K562 (cell line): Measurements from ENCODE around the gene CHAMP1. TPM values are rescaled to one million over a fixed set of nuclear protein-coding genes. Genes with fewer than 3 reads are reported as not detected.

Experiments used
- FOS ChIP-seq: IDR thresholded peaks from 3 replicates; pipeline ENCODE4 v1.6.1; 2011; ENCODE audit not compliant: insufficient read length; ENCODE audit errors: extremely low read depth
- GABPA ChIP-seq: fragments of 200-800 bp; sonication (Bioruptor generic); conservative IDR thresholded peaks from 2 replicates; pipeline ENCODE4 v1.6.1; 2016; ENCODE audit warnings: low read depth, missing genetic modification characterization, missing compliant biosample characterization
- HNRNPK ChIP-seq: fragments of 200-400 bp; formaldehyde crosslinking; IDR thresholded peaks from one replicate; pipeline ENCODE4 v1.6.1; 2018; ENCODE audit warnings: mild to moderate bottlenecking, low read depth, low read length; ENCODE audit not compliant: poor library complexity, severe bottlenecking
- JUND ChIP-seq, 2 experiments: IDR thresholded peaks; 2 replicates in 1 of 2; 3 replicates in 1 of 2; pipeline ENCODE4 v1.6.1; 2011; ENCODE audit warnings: borderline replicate concordance in 2 of 2, low read depth in 2 of 2, low read length in 2 of 2, improper control_type of control experiment in 1 of 2, missing biosample characterization in 1 of 2, missing genetic modification characterization in 1 of 2, missing genetic modification reagents in 1 of 2
- MEF2A ChIP-seq: IDR thresholded peaks from 2 replicates; pipeline ENCODE4 v1.6.1; 2011; ENCODE audit warnings: low read depth, mild to moderate bottlenecking, low read length, moderate library complexity; ENCODE audit not compliant: control insufficient read depth
- SREBF1 ChIP-seq: fragments of 150-350 bp; IDR thresholded peaks from 2 replicates; pipeline ENCODE4 v1.6.1; 2014; ENCODE audit warnings: antibody characterized with exemption, low read depth, low read length, borderline replicate concordance
- TAF1 ChIP-seq: IDR thresholded peaks from 2 replicates; pipeline ENCODE4 v1.6.1; 2011; ENCODE audit warnings: mild to moderate bottlenecking, low read length, moderate library complexity; ENCODE audit not compliant: insufficient read depth, control insufficient read depth, severe bottlenecking; ENCODE audit errors: extremely low read depth
- XRCC3 ChIP-seq: fragments of 450-650 bp; IDR thresholded peaks from 2 replicates; pipeline ENCODE4 v1.6.1; 2017; ENCODE audit warnings: mild to moderate bottlenecking, moderate library complexity
- ZBTB5 ChIP-seq: fragments of 450-650 bp; IDR thresholded peaks from 2 replicates; pipeline ENCODE4 v1.6.1; 2017; ENCODE audit warnings: antibody characterized with exemption
- ZNF140 ChIP-seq: fragments of 250-450 bp; sonication (Bioruptor Pico); IDR thresholded peaks from 2 replicates; pipeline ENCODE4 v1.8.0; 2021; ENCODE audit warnings: moderate library complexity, mild to moderate bottlenecking, inconsistent platforms
- ZNF143 ChIP-seq: sonication (generic); formaldehyde crosslinking; IDR thresholded peaks from 2 replicates; pipeline ENCODE4 v1.9.0; 2022; ENCODE audit warnings: mild to moderate bottlenecking, missing genetic modification reagents
- ZNF146 ChIP-seq: IDR thresholded peaks from one replicate; pipeline ENCODE4 v1.6.1; 2018; ENCODE audit warnings: missing compliant biosample characterization; ENCODE audit not compliant: unreplicated experiment
- ZNF407 ChIP-seq: fragments of 450-650 bp; IDR thresholded peaks from 2 replicates; pipeline ENCODE4 v1.6.1; 2016; ENCODE audit warnings: low read depth
- polyA plus RNA-seq, 8 experiments: library from polyadenylated mRNA; depleted of rRNA in 4 of 8; stranded (reverse) in 5 of 8; unstranded in 3 of 8; fragments of >200 nt; fragmentation: Nextera tagmentation in 2 of 8; fragmentation: Illumina TruSeq in 1 of 8; extraction: Ambion mirVana in 2 of 8; extraction: Trizol in 1 of 8; gene quantifications; 2 replicates each; pipeline versions ENCODE4 v1.2.1 to v1.2.3, GENCODE V29; 2011 to 2014; ENCODE audit warnings: inconsistent platforms in 1 of 8, missing spikeins in 1 of 8
- total RNA-seq, 7 experiments: library from RNA; depleted of rRNA in 6 of 7; stranded (reverse); fragments of >200 nt in 6 of 7; fragmentation: Illumina TruSeq in 2 of 7; extraction: Trizol in 2 of 7; gene quantifications; 2 replicates each; pipeline versions ENCODE4 v1.2.1 to v1.2.3, GENCODE V29; 2011 to 2021; ENCODE audit warnings: low replicate concordance in 1 of 7

Gene CHAMP1
- total and polyA plus RNA-seq, 9 of the 15 experiments (the other 6 are each of a cell fraction or from before 2014, with no cell fraction given) = 0.70 to 40.6 (median 15.3) TPM

DNA sequence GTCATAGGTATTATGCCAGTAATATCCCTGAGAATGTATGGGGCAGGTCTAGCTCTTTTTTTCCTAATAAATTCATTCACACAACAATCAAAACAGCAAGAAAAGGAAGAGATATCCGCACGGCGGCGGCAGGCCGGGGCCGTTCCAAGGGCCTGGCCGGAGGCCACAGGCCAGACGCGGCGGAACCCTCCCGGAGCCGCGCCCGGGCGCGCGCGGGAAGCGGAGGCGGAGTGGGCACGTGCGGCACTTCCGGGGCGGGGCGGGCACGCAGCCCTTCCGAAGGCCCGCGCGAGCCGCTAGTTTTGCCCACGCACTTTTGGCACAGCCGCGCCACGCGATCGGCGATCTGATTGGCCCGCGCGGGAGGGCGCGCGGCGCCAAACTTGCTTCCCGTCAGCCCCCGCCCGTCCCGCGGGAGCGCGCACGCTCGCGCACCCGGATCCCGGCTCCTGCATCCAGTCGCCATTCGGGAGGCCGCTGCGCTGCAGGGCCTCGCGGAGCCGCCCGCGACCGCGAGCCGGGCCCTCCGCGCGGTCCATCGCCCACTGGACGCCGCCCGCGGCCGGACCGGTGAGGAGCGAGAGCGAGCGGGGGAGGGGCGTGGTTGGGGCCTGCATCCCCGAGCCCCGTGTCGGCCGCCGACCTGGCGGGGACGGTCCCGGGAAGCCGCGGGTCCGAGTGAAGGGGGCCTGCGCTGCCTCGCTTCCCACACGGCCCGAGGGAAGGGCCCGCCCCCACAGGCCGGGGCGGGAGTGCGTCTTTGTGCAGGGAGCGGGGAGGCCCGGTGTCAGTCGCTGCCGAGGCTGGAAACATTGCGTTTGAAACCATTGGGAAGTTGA is at the start of gene CHAMP1 (continued):
- TF ChIP-seq ZNF407 (no peak), TAF1 (peak; percentile 90), FOS (no peak), ZNF146 (CRISPR knock-in tag) (no peak), HNRNPK (no peak), ZNF143 (CRISPR knock-in tag) (peak; percentile 46; the same call in 1 of the 2 replicates), ZNF140 (CRISPR knock-in tag) (no peak), XRCC3 (no peak), GABPA (peak; percentile 90), MEF2A (no peak), ZBTB5 (no peak), SREBF1 (no peak), JUND (IDR thresholded peaks at IDR 0.05; ENCODE audit: borderline replicate concordance, low read depth, low read length) (0 out of 2 replicates have a peak, but pooled peaks have one; percentile 22), JUND (tag; IDR thresholded peaks at IDR 0.05; ENCODE audit: borderline replicate concordance, low read depth, low read length) (no peak; the same call in 2 of the 3 replicates)
